Loucy (cell line): ENCODE measurements around the gene GPX1.

ENCODE experiments used
- CTCF ChIP-seq: fragments of 200-600 bp; sonication (generic); conservative IDR thresholded peaks from 2 replicates; pipeline ENCODE4 v1.5.1; 2014; ENCODE audit warnings: mild to moderate bottlenecking, antibody characterized with exemption, low read length
- EZH2phosphoT487 ChIP-seq: fragments of 200-600 bp; IDR thresholded peaks from 2 replicates; pipeline ENCODE4 v1.6.1; 2018; ENCODE audit warnings: antibody characterized with exemption, mild to moderate bottlenecking, moderate library complexity, borderline replicate concordance

GRCh38 chr3:49406571-49407565 lies 48.7 kb upstream of the GPX1 start:
- TF ChIP-seq CTCF (no peak), EZH2phosphoT487 (no peak)
